ENCODE measurements around the gene ACBD6.

- TF ChIP-seq CTCF (IDR thresholded peaks at IDR 0.05; ENCODE audit: low read depth, low read length, missing input control) (no peak), YY1 (IDR thresholded peaks at IDR 0.05) (no peak)
These were observed 5.7 kb upstream of the ACBD6 start for GRCh38 chr1:180507795-180508724.

Measured in liver (tissue), 2 donors.